Esophagus mucosa (tissue), 1 donor: Measurements from ENCODE around the gene DNTTIP2. TPM values are rescaled to one million over a fixed set of nuclear protein-coding genes. Genes with fewer than 3 reads are reported as not detected.

Source experiments
- total RNA-seq: library from RNA; stranded (reverse); gene quantifications from one replicate; pipeline ENCODE4 v1.2.4, GENCODE V29; 2023
- donor health status: DM: yes; HTN: yes; CAD: no.

DNTTIP2 gene
- total RNA-seq, 1 donor from 2014 or later = 48.5 TPM

Other genes with a start within 250 kb of the DNTTIP2 start
- gene BCAR3, start 197.4 kb downstream of the DNTTIP2 start, total RNA-seq = 5.7 TPM
- 11.6 TPM for gene GCLM, start 30.2 kb upstream of the DNTTIP2 start, total RNA-seq
- 0.08 TPM for gene ABCA4, start 241.9 kb upstream of the DNTTIP2 start, total RNA-seq